Caco-2 (cell line): ENCODE results near the gene IPO4. TPM values are rescaled to one million over a fixed set of nuclear protein-coding genes. Genes with fewer than 3 reads are reported as not detected.

ENCODE experiments used
- BruUV-seq: library from RNA; stranded (reverse); fragments of 400-500 nt; replicated peaks from 2 replicates; lab custom pipeline; 2021; lab: Mats Ljungman, UMichigan
- CTCF ChIA-PET: fragments of 300-600 bp; sonication (Branson Sonifier 250); formaldehyde crosslinking; loops from one replicate; lab custom pipeline; 2022; ENCODE audit warnings: antibody characterized with exemption; lab: Charles Lee
- POLR2A ChIA-PET: fragments of 300-600 bp; sonication (Branson Sonifier 250); formaldehyde crosslinking; loops from one replicate; lab custom pipeline; 2022; ENCODE audit warnings: antibody characterized with exemption; lab: Charles Lee
- DNase-seq, 2 experiments: peaks; one replicate each; pipeline versions ENCODE4 v3.0.0 to v3.0.0-alpha.2; 2020 to 2022
- H3K27me3 ChIP-seq: replicated peaks from 2 replicates; pipeline ENCODE4 v1.6.0; 2011; ENCODE audit warnings: low read length; ENCODE audit not compliant: control insufficient read depth, insufficient read depth
- H3K36me3 ChIP-seq: 2 replicates; pipeline ENCODE4 v1.5.1; 2011; ENCODE audit warnings: low read length; ENCODE audit not compliant: control insufficient read depth, insufficient read depth
- H3K4me1 ChIP-seq: fragments of 250-450 bp; sonication (Bioruptor Pico); 2 replicates; pipeline ENCODE4 v1.5.1; 2020; ENCODE audit warnings: mild to moderate bottlenecking
- H3K4me3 ChIP-seq: 2 replicates; pipeline ENCODE4 v1.5.1; 2011; ENCODE audit warnings: low read depth, mild to moderate bottlenecking, control low read depth, low read length
- H3K9me3 ChIP-seq: fragments of 250-450 bp; sonication (Bioruptor Pico); 2 replicates; pipeline ENCODE4 v1.5.1; 2020; ENCODE audit warnings: mild to moderate bottlenecking, moderate library complexity
- H3K27ac Mint-ChIP-seq: one replicate; pipeline ENCODE4 v1.8.0; 2022; ENCODE audit warnings: mixed read lengths; ENCODE audit not compliant: unreplicated experiment
- H3K27me3 Mint-ChIP-seq: one replicate; pipeline ENCODE4 v1.8.0; 2022; ENCODE audit warnings: mixed read lengths; ENCODE audit not compliant: insufficient read depth, unreplicated experiment
- H3K36me3 Mint-ChIP-seq: one replicate; pipeline ENCODE4 v1.8.0; 2022; ENCODE audit warnings: mild to moderate bottlenecking, mixed read lengths; ENCODE audit not compliant: insufficient read depth, unreplicated experiment
- H3K4me1 Mint-ChIP-seq: one replicate; pipeline ENCODE4 v1.8.0; 2022; ENCODE audit warnings: low read depth, mixed read lengths; ENCODE audit not compliant: unreplicated experiment
- H3K4me3 Mint-ChIP-seq: one replicate; pipeline ENCODE4 v1.8.0; 2022; ENCODE audit warnings: mild to moderate bottlenecking, moderate library complexity, mixed read lengths; ENCODE audit not compliant: unreplicated experiment
- H3K9me3 Mint-ChIP-seq: one replicate; pipeline ENCODE4 v1.8.0; 2022; ENCODE audit warnings: mixed read lengths; ENCODE audit not compliant: unreplicated experiment
- CTCF ChIP-seq, 2 experiments: fragments of 200-600 bp in 1 of 2; IDR thresholded peaks; 1 replicate in 1 of 2; 2 replicates in 1 of 2; pipeline versions ENCODE4 v1.5.1 to v1.8.0; 2011 to 2022; ENCODE audit warnings: antibody characterized with exemption in 1 of 2, control low read depth in 1 of 2, inconsistent platforms in 1 of 2, low read depth in 1 of 2, low read length in 1 of 2, mild to moderate bottlenecking in 1 of 2, moderate library complexity in 1 of 2; ENCODE audit not compliant: insufficient read depth in 1 of 2, severe bottlenecking in 1 of 2, unreplicated experiment in 1 of 2
- intact Hi-C: fragments of 100-400 bp; cut with micrococcal nuclease; formaldehyde crosslinking; loops from one replicate; pipeline ENCODE4 v1.10.0; 2022; ENCODE audit not compliant: unreplicated experiment
- total RNA-seq: library from RNA; stranded (reverse); gene quantifications from 2 replicates; pipeline ENCODE4 v1.2.3, GENCODE V29; 2022

The IPO4 gene
- total RNA-seq, 1 experiment from 2014 or later: 85.4 TPM

- Mint-ChIP-seq H3K9me3 (no peaks in the 10 kb centered on the region), H3K27ac (no peak overlapping the region), H3K4me3 (no peak overlapping the region), H3K27me3 (no peaks in the 10 kb centered on the region), H3K36me3 (peaks cover 61% of the 10 kb centered on the region), H3K4me1 (peaks cover 14% of the 10 kb centered on the region)
- Histone ChIP-seq H3K27me3 (no peaks in the 10 kb centered on the region), H3K9me3 (no peaks in the 10 kb centered on the region), H3K36me3 (peaks cover 3% of the 10 kb centered on the region), H3K4me3 (no peak overlapping the region), H3K4me1 (no peaks in the 10 kb centered on the region)
- no peak for TF ChIP-seq CTCF (IDR thresholded peaks at IDR 0.05; ENCODE audit: insufficient read depth in 1 of 2, low read depth in 1 of 2, low read length in 1 of 2, severe bottlenecking in 1 of 2, unreplicated experiment in 1 of 2)
- no peak for DNase-seq
- intact Hi-C loops: no loop called here
- ChIA-PET CTCF (no interaction called here), POLR2A (no interaction called here)
- BruUV-seq: no TSS peak
Measured at GRCh38 chr14:24185741-24186140, 2.9 kb downstream of the IPO4 start.

DNA sequence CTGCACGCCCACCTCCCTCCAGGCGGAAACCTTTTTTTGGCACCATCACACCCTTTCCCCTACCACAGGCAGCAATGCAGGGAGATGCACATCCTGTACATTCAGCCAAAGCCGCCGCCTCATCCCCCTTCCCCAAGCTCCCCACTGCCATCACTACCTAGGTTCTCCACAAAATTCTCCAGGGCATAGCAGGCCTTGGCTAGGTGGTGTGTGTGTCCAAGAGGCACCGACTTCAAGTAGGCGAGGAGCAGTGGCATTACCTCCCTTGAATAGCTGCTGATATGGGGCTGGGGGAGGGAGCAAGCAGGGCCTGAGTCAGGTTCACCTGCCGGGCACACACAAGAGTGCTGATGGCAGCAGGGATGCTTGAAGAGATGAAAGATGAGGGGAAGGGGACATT is 3.6 kb downstream of the IPO4 start:
- H3K27me3 ChIP-seq: no peaks in the 10 kb centered on the region
- Mint-ChIP-seq H3K36me3 (peaks cover 62% of the 10 kb centered on the region), H3K9me3 (no peaks in the 10 kb centered on the region), H3K4me3 (no peak overlapping the region), H3K4me1 (peaks cover 14% of the 10 kb centered on the region), H3K27me3 (no peaks in the 10 kb centered on the region), H3K27ac (peak overlapping the region; percentile 59)
- TF ChIP-seq CTCF (IDR thresholded peaks at IDR 0.05; ENCODE audit: insufficient read depth in 1 of 2, low read depth in 1 of 2, low read length in 1 of 2, severe bottlenecking in 1 of 2, unreplicated experiment in 1 of 2): no peak
- H3K4me3 ChIP-seq: no peak overlapping the region
- BruUV-seq: no TSS peak
- DNase-seq: no peak
- peaks cover 3% of the 10 kb centered on the region for H3K36me3 ChIP-seq
- POLR2A ChIA-PET: no interaction called here
- CTCF ChIA-PET: no interaction called here
- no peaks in the 10 kb centered on the region for H3K4me1 ChIP-seq
- intact Hi-C loops: no loop called here
- H3K9me3 ChIP-seq: no peaks in the 10 kb centered on the region

DNA sequence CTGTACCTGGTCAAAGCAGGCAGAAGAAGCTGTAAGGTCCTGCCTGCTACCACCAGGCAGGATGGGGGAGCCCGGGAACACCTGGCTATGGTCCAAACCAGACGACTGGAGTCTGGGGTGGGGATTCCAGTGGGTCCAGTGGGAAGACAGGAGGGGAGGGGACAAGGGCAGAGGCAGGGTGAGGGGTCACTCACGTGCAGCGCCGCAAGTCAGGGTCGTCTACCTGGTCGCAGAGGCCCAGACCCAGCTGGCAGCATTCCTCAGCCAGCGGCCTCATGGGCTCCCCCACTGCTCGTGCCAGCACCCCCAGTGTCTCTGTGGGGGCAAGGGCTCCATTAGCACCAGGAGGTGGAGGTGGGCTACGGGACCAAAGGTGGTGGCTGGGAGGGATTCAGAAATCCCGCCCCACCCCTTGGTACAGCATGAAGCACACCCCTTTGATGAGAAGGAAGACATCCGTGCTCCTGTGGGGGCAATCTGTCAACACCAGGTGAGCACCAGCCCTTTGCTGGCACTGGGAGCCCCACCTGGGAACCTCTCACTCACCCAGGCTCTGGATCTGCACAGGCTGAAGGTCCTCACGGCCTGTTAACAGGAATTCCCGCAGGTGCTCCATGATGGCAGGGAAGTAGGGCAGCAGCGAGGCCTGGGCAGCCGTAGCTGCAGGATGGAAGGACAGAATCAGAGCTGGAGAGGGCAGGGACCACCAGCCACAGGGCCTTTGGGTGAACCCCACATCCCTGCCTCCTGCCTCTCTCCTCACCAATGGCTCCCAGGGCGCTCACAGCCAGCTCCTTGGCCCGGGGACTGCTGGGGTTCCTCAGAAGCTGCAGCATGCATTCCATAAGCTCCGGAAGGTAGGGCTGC is 4.3 kb downstream of the IPO4 start:
- no peak overlapping the region for H3K27ac Mint-ChIP-seq
- POLR2A ChIA-PET: no interaction called here

More for the DNA sequence above, 4.3 kb downstream of the IPO4 start:
- Mint-ChIP-seq H3K9me3 (no peaks in the 10 kb centered on the region), H3K36me3 (peaks cover 63% of the 10 kb centered on the region), H3K27me3 (no peaks in the 10 kb centered on the region), H3K4me3 (no peak overlapping the region), H3K4me1 (peaks cover 12% of the 10 kb centered on the region)
- Histone ChIP-seq H3K36me3 (peaks cover 3% of the 10 kb centered on the region), H3K9me3 (no peaks in the 10 kb centered on the region), H3K27me3 (no peaks in the 10 kb centered on the region), H3K4me1 (no peaks in the 10 kb centered on the region), H3K4me3 (no peak overlapping the region)
- no peak for DNase-seq
- CTCF ChIA-PET: no interaction called here
- intact Hi-C loops: no loop called here
- no TSS peak for BruUV-seq
- no peak for TF ChIP-seq CTCF (IDR thresholded peaks at IDR 0.05; ENCODE audit: insufficient read depth in 1 of 2, low read depth in 1 of 2, low read length in 1 of 2, severe bottlenecking in 1 of 2, unreplicated experiment in 1 of 2)
